GM18502 (cell line): ENCODE measurements around the gene TIMM23.

ENCODE experiments used
- ATAC-seq: cut with Tn5 transposase; IDR thresholded peaks from one replicate; pipeline ENCODE4 v1.9.1; 2021; ENCODE audit warnings: mild to moderate bottlenecking; ENCODE audit not compliant: unreplicated experiment, poor library complexity

Gene TIMM23

GRCh38 chr10:46019569-46020343 is 47.5 kb downstream of the TIMM23 start:
- ATAC-seq: no peak

- no peak for ATAC-seq
Observed at GRCh38 chr10:46020344-46020657, 48.0 kb downstream of the TIMM23 start.

- ATAC-seq: peak; percentile 90
Observed at GRCh38 chr10:46022978-46023702, 50.9 kb downstream of the TIMM23 start.

- ATAC-seq: no peak
Observed at GRCh38 chr10:46024948-46025347, 52.7 kb downstream of the TIMM23 start.

GRCh38 chr10:46025406-46025805 is 53.1 kb downstream of the TIMM23 start:
- ATAC-seq: no peak

GRCh38 chr10:46026106-46026505 is 53.8 kb downstream of the TIMM23 start:
- ATAC-seq: no peak

- peak; percentile 40 for ATAC-seq
Observed at GRCh38 chr10:46028584-46029460, 56.5 kb downstream of the TIMM23 start.

- ATAC-seq: no peak
Observed at GRCh38 chr10:46029461-46030030, 57.3 kb downstream of the TIMM23 start.

- ATAC-seq: peak; percentile 98
Observed at GRCh38 chr10:46030091-46030937, 58.0 kb downstream of the TIMM23 start, which contains the start of gene NCOA4. Gene NCOA4, minus strand, starts transcription at chr10:46030623. Its CDS starts 13,943 bp downstream, at chr10:46016680.

GRCh38 chr10:46031648-46032532 is 59.6 kb downstream of the TIMM23 start:
- no peak for ATAC-seq

- ATAC-seq: no peak
Observed at GRCh38 chr10:46033602-46034011, 61.3 kb downstream of the TIMM23 start.

GRCh38 chr10:46035923-46036849 is 63.9 kb downstream of the TIMM23 start:
- no peak for ATAC-seq

- ATAC-seq: no peak
Observed at GRCh38 chr10:46037107-46037825, 65.0 kb downstream of the TIMM23 start.

- no peak for ATAC-seq
Observed at GRCh38 chr10:46040004-46040403, 67.7 kb downstream of the TIMM23 start.

- no peak for ATAC-seq
Observed at GRCh38 chr10:46042527-46042926, 70.2 kb downstream of the TIMM23 start.

- ATAC-seq: no peak
Observed at GRCh38 chr10:46046261-46046660, 74.0 kb downstream of the TIMM23 start, which contains the start of gene MSMB. Gene MSMB, minus strand, starts transcription at chr10:46046269. Its CDS starts 32 bp downstream, at chr10:46046237.

- ATAC-seq: no peak
Observed at GRCh38 chr10:46048152-46048551, 75.9 kb downstream of the TIMM23 start.
